GM18873 (cell line): ENCODE results near the gene PPP1R15B.

Experiments used
- ATAC-seq: cut with Tn5 transposase; IDR thresholded peaks from one replicate; pipeline ENCODE4 v1.9.1; 2021; ENCODE audit warnings: mild to moderate bottlenecking, moderate library complexity, moderate number of reproducible peaks; ENCODE audit not compliant: unreplicated experiment, low FRiP score

PPP1R15B gene

GRCh38 chr1:204445860-204446412 lies 34.3 kb upstream of the PPP1R15B start:
- no peak for ATAC-seq

GRCh38 chr1:204443871-204444581 lies 32.4 kb upstream of the PPP1R15B start:
- ATAC-seq, result no peak

GRCh38 chr1:204443260-204443619 lies 31.6 kb upstream of the PPP1R15B start:
- no peak for ATAC-seq

GRCh38 chr1:204442376-204443259 lies 31.0 kb upstream of the PPP1R15B start:
- ATAC-seq, result no peak

- ATAC-seq, result no peak
Observed at GRCh38 chr1:204441558-204441957, 29.9 kb upstream of the PPP1R15B start.

GRCh38 chr1:204439621-204440375 lies 28.2 kb upstream of the PPP1R15B start:
- ATAC-seq, result no peak

GRCh38 chr1:204438628-204439027 lies 27.0 kb upstream of the PPP1R15B start:
- no peak for ATAC-seq

- ATAC-seq, result no peak
Observed at GRCh38 chr1:204437796-204438570, 26.4 kb upstream of the PPP1R15B start.

GRCh38 chr1:204435872-204436271 lies 24.3 kb upstream of the PPP1R15B start:
- ATAC-seq, result no peak

GRCh38 chr1:204435381-204435831 lies 23.8 kb upstream of the PPP1R15B start:
- no peak for ATAC-seq

- ATAC-seq, result no peak
Observed at GRCh38 chr1:204434116-204434755, 22.6 kb upstream of the PPP1R15B start.

GRCh38 chr1:204432708-204433107 lies 21.1 kb upstream of the PPP1R15B start:
- ATAC-seq, result no peak

- ATAC-seq, result no peak
Observed at GRCh38 chr1:204431310-204432184, 19.9 kb upstream of the PPP1R15B start.

GRCh38 chr1:204429746-204430145 lies 18.1 kb upstream of the PPP1R15B start:
- ATAC-seq, result no peak

GRCh38 chr1:204426971-204427701 lies 15.5 kb upstream of the PPP1R15B start:
- ATAC-seq, result no peak

GRCh38 chr1:204426474-204426873 lies 14.9 kb upstream of the PPP1R15B start:
- ATAC-seq, result no peak

- no peak for ATAC-seq
Observed at GRCh38 chr1:204426035-204426436, 14.4 kb upstream of the PPP1R15B start.

- ATAC-seq, result no peak
Observed at GRCh38 chr1:204424621-204425020, 13.0 kb upstream of the PPP1R15B start.
